Endothelial cell of umbilical vein (primary cell): ENCODE measurements around the gene IP6K1. TPM values are rescaled to one million over a fixed set of nuclear protein-coding genes. Genes with fewer than 3 reads are reported as not detected.

ENCODE experiments used
- Bru-seq: library from RNA; stranded (reverse); fragments of 400-500 nt; gene quantifications from one replicate; lab custom pipeline; 2021; lab: Mats Ljungman, UMichigan
- BruChase-seq, 2 experiments: library from RNA; stranded (reverse); fragments of 400-500 nt; gene quantifications; one replicate each; lab custom pipeline; 2021; lab: Mats Ljungman, UMichigan
- BruUV-seq: library from RNA; stranded (reverse); fragments of 400-500 nt; replicated peaks from 2 replicates; lab custom pipeline; 2021; lab: Mats Ljungman, UMichigan
- CTCF ChIA-PET: fragments of 300-600, 350-600 bp; sonication (Branson Sonifier 250); formaldehyde crosslinking; loops from one replicate; lab custom pipeline; 2021; ENCODE audit warnings: antibody characterized with exemption, inconsistent platforms; lab: Charles Lee
- POLR2A ChIA-PET: fragments of 300-600, 350-600 bp; sonication (Branson Sonifier 250); formaldehyde crosslinking; loops from one replicate; lab custom pipeline; 2021; ENCODE audit warnings: antibody characterized with exemption, inconsistent platforms; lab: Charles Lee
- DNase-seq: peaks from one replicate; pipeline ENCODE4 v3.0.0-alpha.2; 2011; ENCODE audit warnings: low read depth, low spot score
- FAIRE-seq: peaks from 2 replicates; lab custom pipeline; 2011; peaks lifted over from hg19 to GRCh38; lab: Jason Lieb, UNC
- H2AFZ ChIP-seq: 2 replicates; pipeline ENCODE4 v1.6.0; 2012; ENCODE audit warnings: low read depth, low read length, control low read depth, inconsistent platforms
- H3K27ac ChIP-seq: 2 replicates; pipeline ENCODE4 v1.5.1; 2011; ENCODE audit warnings: low read depth, mild to moderate bottlenecking, control low read depth, low read length, moderate library complexity; ENCODE audit not compliant: insufficient read depth
- H3K27me3 ChIP-seq, 2 experiments: 2 replicates each; pipeline versions ENCODE4 v1.6.0 to v1.6.1; 2011; ENCODE audit warnings: low read length in 2 of 2, mixed read lengths in 1 of 2; ENCODE audit not compliant: control insufficient read depth in 2 of 2, insufficient read depth in 2 of 2
- H3K36me3 ChIP-seq, 2 experiments: 2 replicates in 1 of 2; 3 replicates in 1 of 2; pipeline ENCODE4 v1.5.1; 2011; ENCODE audit warnings: low read length in 2 of 2, mild to moderate bottlenecking in 1 of 2, moderate library complexity in 1 of 2; ENCODE audit not compliant: control insufficient read depth in 2 of 2, insufficient read depth in 2 of 2; ENCODE audit errors: extremely low read depth in 1 of 2
- H3K4me1 ChIP-seq: 3 replicates; pipeline ENCODE4 v1.5.1; 2011; ENCODE audit warnings: mild to moderate bottlenecking, low read length; ENCODE audit not compliant: control insufficient read depth, insufficient read depth; ENCODE audit errors: extremely low read depth
- H3K4me2 ChIP-seq: 2 replicates; pipeline ENCODE4 v1.6.1; 2011; ENCODE audit warnings: low read length, control low read depth, mixed read lengths; ENCODE audit not compliant: insufficient read depth
- H3K4me3 ChIP-seq, 3 experiments: fragments of 200-600 bp in 1 of 3; sonication (generic), shearing (Covaris generic) in 1 of 3; replicated peaks in 1 of 3; 2 replicates each; pipeline ENCODE4 v1.5.1; 2011 to 2016; ENCODE audit warnings: control low read depth in 3 of 3, low read length in 3 of 3, mild to moderate bottlenecking in 2 of 3, inconsistent platforms in 1 of 3, low read depth in 1 of 3, moderate library complexity in 1 of 3; ENCODE audit not compliant: insufficient read depth in 1 of 3
- H3K79me2 ChIP-seq: 2 replicates; pipeline ENCODE4 v1.6.0; 2012; ENCODE audit warnings: low read length, inconsistent platforms; ENCODE audit not compliant: control insufficient read depth, insufficient read depth
- H3K9ac ChIP-seq: replicated peaks from 2 replicates; pipeline ENCODE3; 2011; ENCODE audit warnings: low read length, control low read depth; ENCODE audit not compliant: insufficient read depth; ENCODE audit errors: extremely low read depth
- H3K9me1 ChIP-seq: replicated peaks from 3 replicates; pipeline ENCODE4 v1.6.0; 2011; ENCODE audit warnings: mild to moderate bottlenecking, low read length; ENCODE audit not compliant: control insufficient read depth, insufficient read depth; ENCODE audit errors: extremely low read depth
- H3K9me3 ChIP-seq: replicated peaks from 2 replicates; pipeline ENCODE4 v1.5.1; 2012; ENCODE audit warnings: low read length, inconsistent platforms; ENCODE audit not compliant: control insufficient read depth, insufficient read depth
- H4K20me1 ChIP-seq: replicated peaks from 2 replicates; pipeline ENCODE3; 2011; ENCODE audit warnings: mild to moderate bottlenecking, low read length; ENCODE audit not compliant: control insufficient read depth, insufficient read depth; ENCODE audit errors: extremely low read depth
- FOS ChIP-seq: IDR thresholded peaks from 2 replicates; pipeline ENCODE4 v1.6.1; 2011; ENCODE audit warnings: mild to moderate bottlenecking, low read length, moderate library complexity, borderline replicate concordance; ENCODE audit not compliant: insufficient read depth
- POLR2A ChIP-seq: IDR thresholded peaks from 2 replicates; pipeline ENCODE4 v1.6.1; 2012; ENCODE audit warnings: low read depth, mild to moderate bottlenecking, control low read depth, low read length
- POLR2AphosphoS5 ChIP-seq: IDR thresholded peaks from 2 replicates; pipeline ENCODE4 v1.6.1; 2012; ENCODE audit warnings: low read depth, mild to moderate bottlenecking, control low read depth, low read length, moderate library complexity; ENCODE audit not compliant: insufficient read depth
- dilution Hi-C: fragments of 300-500 bp; cut with MboI; formaldehyde crosslinking; loops from one replicate; pipeline ENCODE4 v1.15.0; 2019; ENCODE audit warnings: low sequenced_read_pairs; ENCODE audit not compliant: extremely low pct_ligation_motif_present
- intact Hi-C: fragments of 100-400 bp; cut with micrococcal nuclease; formaldehyde crosslinking; loops from one replicate; pipeline ENCODE4 v1.10.0; 2022
- long read RNA-seq: library from polyadenylated mRNA; stranded (forward); transcript quantifications from one replicate; pipeline ENCODE4 v2.0.0, GENCODE V29; 2021
- polyA minus RNA-seq, 3 experiments: library from RNA; depleted of rRNA, polyadenylated mRNA; stranded (reverse); fragments of >200 nt; gene quantifications; 1 replicate in 1 of 3; 2 replicates in 2 of 3; pipeline ENCODE4 v1.2.3, GENCODE V29; 2011
- polyA plus RNA-seq, 4 experiments: library from polyadenylated mRNA; depleted of rRNA in 3 of 4; stranded (reverse) in 3 of 4; unstranded in 1 of 4; fragments of >200 nt; gene quantifications; 2 replicates each; pipeline versions ENCODE4 v1.2.1 to v1.2.3, GENCODE V29; 2011 to 2012; ENCODE audit warnings: missing spikeins in 1 of 4
- total RNA-seq: library from RNA; stranded (reverse); gene quantifications from 2 replicates; pipeline ENCODE4 v1.2.3, GENCODE V29; 2021
- TF ChIP-seq, protein P1 (sequence below): IDR thresholded peaks from 2 replicates; pipeline ENCODE4 v1.6.1; 2011; ENCODE audit not compliant: insufficient read depth, insufficient read length

IP6K1 gene
- 54.6 and 60.8 TPM in 2 replicates for total RNA-seq
- polyA plus RNA-seq: 42.7 and 47.0 TPM in 2 replicates
- polyA plus RNA-seq (2011; cell fraction: cytosol; rRNA removed): 41.6 and 43.3 TPM in 2 replicates
- polyA plus RNA-seq (2011; cell fraction: nucleus; rRNA removed): 49.4 and 77.1 TPM in 2 replicates
- 30.7 and 33.3 TPM in 2 replicates for polyA plus RNA-seq (2012)
- 166 and 179 TPM in 2 replicates for polyA minus RNA-seq
- 40.6 TPM for polyA minus RNA-seq (2011; cell fraction: cytosol; rRNA and poly(A)+ RNA removed)
- polyA minus RNA-seq (2011; cell fraction: nucleus; rRNA and poly(A)+ RNA removed): 48.4 and 72.6 TPM in 2 replicates
- Bru-seq, nascent RNA: percentile 83 among the genes with signal in this experiment
- BruChase-seq, experiment 1, labeled RNA remaining after a 6-hour chase: percentile 83 among the genes with signal in this experiment
- percentile 83 among the genes with signal in this experiment for BruChase-seq, experiment 2, labeled RNA remaining after a 2-hour chase
- long read RNA-seq, full-length matches to known transcripts: 18 of 53 reads
- long read RNA-seq, partial matches to known transcripts: 5 of 53 reads
- long read RNA-seq, other reads (novel, unspliced or antisense): 30 of 53 reads

DNA sequence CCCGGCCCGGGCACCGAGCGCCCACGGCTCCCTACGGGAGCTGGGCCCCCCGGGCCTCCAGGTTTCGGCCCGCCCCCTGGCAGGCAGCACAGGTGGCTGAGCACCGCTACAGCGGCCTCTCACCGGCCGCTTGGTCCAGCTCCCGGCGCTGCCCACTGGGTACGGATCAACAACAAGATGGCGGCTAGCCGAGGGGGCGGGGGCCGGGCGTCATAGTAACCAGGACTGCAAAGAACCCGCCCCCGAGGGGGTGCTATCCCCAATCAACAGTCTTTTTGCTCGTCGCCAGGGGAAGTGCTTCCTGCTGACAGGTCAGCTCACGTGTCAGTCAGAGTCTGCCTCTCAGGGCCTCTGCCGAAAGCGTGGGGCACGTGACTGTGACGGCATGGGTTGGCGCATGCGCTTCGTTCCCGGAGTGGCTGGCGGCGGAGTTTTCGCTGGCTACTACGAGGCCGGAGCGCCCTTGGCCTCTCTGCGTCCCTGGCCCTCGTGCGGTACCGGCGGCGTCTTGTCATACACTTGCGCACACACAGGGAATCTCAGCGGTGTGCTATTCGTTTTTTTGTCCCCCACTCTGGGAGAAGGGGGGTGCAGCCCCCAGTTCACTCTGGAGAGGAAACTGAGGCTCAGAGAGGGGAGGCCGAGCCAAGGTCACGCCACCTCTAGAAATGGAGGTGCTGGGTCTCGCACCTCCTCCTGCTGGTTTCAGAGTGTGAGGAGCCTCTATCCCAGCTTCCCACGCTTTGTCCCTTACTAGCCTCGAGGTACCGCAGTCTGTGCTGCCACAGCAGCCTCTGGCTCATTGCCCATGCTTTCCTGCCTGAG is at the start of gene IP6K1:
TSS of gene IP6K1 (minus strand) at position 186 of the 825 bp plus-strand sequence. CDS start 38,502 bp downstream, outside the sequence.
- Histone ChIP-seq H3K79me2 (peaks cover 39% of the 10 kb centered on the region), H3K4me3 (peak within 1 kb of the TSS; percentile 74 to 85 (median 80)), H3K9me3 (no peaks in the 10 kb centered on the region), H3K9ac (peak within 1 kb of the TSS; percentile 85), H3K4me2 (peak within 1 kb of the TSS; percentile 62), H3K4me1 (peaks cover 11% of the 10 kb centered on the region), H3K9me1 (no peaks in the 10 kb centered on the region), H2AFZ (peak within 1 kb of the TSS; percentile 85), H3K27me3 (no peaks in the 10 kb centered on the region), H3K27ac (peak within 1 kb of the TSS; percentile 38), H4K20me1 (no peaks in the 10 kb centered on the region), H3K36me3 (peaks cover 0 to 9% of the 10 kb centered on the region in 2 experiments)
- TSS peak; percentile 97 for BruUV-seq
- POLR2A ChIA-PET: interaction anchor here (0.6 to 1.2 kb wide), 3 partner anchors 19 to 52 kb away, joined by 3 to 12 read pairs (median 4); no protein-coding TSS in a partner anchor
- intact Hi-C loops (loop anchor here (1.0 to 5.0 kb wide), 3 partner anchors 16 to 234 kb away; partner anchors contain the start of gene BSN), dilution Hi-C loops (no loop called here)
- peak; percentile 71 for TF ChIP-seq POLR2AphosphoS5
- TF ChIP-seq FOS: no peak
- TF ChIP-seq POLR2A: peak; percentile 82
- TF ChIP-seq, protein P1, sequence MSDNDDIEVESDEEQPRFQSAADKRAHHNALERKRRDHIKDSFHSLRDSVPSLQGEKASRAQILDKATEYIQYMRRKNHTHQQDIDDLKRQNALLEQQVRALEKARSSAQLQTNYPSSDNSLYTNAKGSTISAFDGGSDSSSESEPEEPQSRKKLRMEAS: peak; percentile 100
- CTCF ChIA-PET: interaction anchor here (1.0 to 1.9 kb wide), 6 partner anchors 13 to 337 kb away, joined by 3 to 11 read pairs (median 3); partner anchors contain the start of genes CDHR4 and INKA1
- DNase-seq: peak; percentile 100
- peak; percentile 100 for FAIRE-seq
